CD8-positive, alpha-beta memory T cell (primary cell): ENCODE data around the gene IQCF2. TPM values are rescaled to one million over a fixed set of nuclear protein-coding genes. Genes with fewer than 3 reads are reported as not detected.
"Not testable (repeated sequence)": the region's sequence is repeated elsewhere in the genome, so short reads cannot be mapped to it uniquely, and the experiment has no call there.

Source experiments
- CTCF ChIA-PET: fragments of 350-600 bp; sonication (Branson Sonifier 250); formaldehyde crosslinking; loops from one replicate; lab custom pipeline; 2021; ENCODE audit warnings: antibody characterized with exemption; lab: Charles Lee
- POLR2A ChIA-PET: fragments of 350-600 bp; sonication (Branson Sonifier 250); formaldehyde crosslinking; loops from one replicate; lab custom pipeline; 2021; ENCODE audit warnings: antibody characterized with exemption; lab: Charles Lee
- DNase-seq, 5 donors: peaks; one replicate each; pipeline versions ENCODE4 v3.0.0 to v3.0.0-alpha.2; 2020 to 2022; ENCODE audit warnings: mixed read lengths in 1 of 5
- H3K27ac ChIP-seq: one replicate; pipeline ENCODE4 v1.7.0; 2013; ENCODE audit warnings: low read depth, mild to moderate bottlenecking, low read length, moderate library complexity
- H3K27me3 ChIP-seq: 2 replicates; pipeline ENCODE4 v1.7.0; 2013; ENCODE audit warnings: low read length, mild to moderate bottlenecking; ENCODE audit not compliant: insufficient read depth, poor library complexity, severe bottlenecking
- H3K36me3 ChIP-seq: 2 replicates; pipeline ENCODE4 v1.7.0; 2013; ENCODE audit warnings: mild to moderate bottlenecking, low read length, moderate library complexity; ENCODE audit not compliant: insufficient read depth
- H3K4me1 ChIP-seq: 2 replicates; pipeline ENCODE4 v1.7.0; 2013; ENCODE audit warnings: mild to moderate bottlenecking, low read length, moderate library complexity; ENCODE audit not compliant: insufficient read depth
- H3K4me3 ChIP-seq: 2 replicates; pipeline ENCODE4 v1.7.0; 2013; ENCODE audit warnings: mild to moderate bottlenecking, low read length
- H3K9me3 ChIP-seq: 2 replicates; pipeline ENCODE4 v1.7.0; 2013; ENCODE audit warnings: mild to moderate bottlenecking, low read length
- H3K27ac Mint-ChIP-seq, 8 donors: one replicate each; pipeline ENCODE4 v1.8.0; 2020 to 2021; ENCODE audit warnings: mixed read lengths in 8 of 8, mild to moderate bottlenecking in 6 of 8, inconsistent platforms in 3 of 8, moderate library complexity in 3 of 8
- H3K27me3 Mint-ChIP-seq, 2 donors: one replicate each; pipeline ENCODE4 v1.8.0; 2020 to 2021; ENCODE audit warnings: mixed read lengths in 2 of 2, mild to moderate bottlenecking in 1 of 2, moderate library complexity in 1 of 2
- H3K36me3 Mint-ChIP-seq, 3 donors: one replicate each; pipeline ENCODE4 v1.8.0; 2020 to 2021; ENCODE audit warnings: mixed read lengths in 3 of 3, inconsistent platforms in 1 of 3, mild to moderate bottlenecking in 1 of 3
- H3K4me1 Mint-ChIP-seq, 3 donors: one replicate each; pipeline ENCODE4 v1.8.0; 2020 to 2021; ENCODE audit warnings: mixed read lengths in 3 of 3, inconsistent platforms in 1 of 3, mild to moderate bottlenecking in 1 of 3
- H3K4me3 Mint-ChIP-seq, 7 donors: one replicate each; pipeline ENCODE4 v1.8.0; 2020 to 2021; ENCODE audit warnings: mixed read lengths in 7 of 7, mild to moderate bottlenecking in 6 of 7, moderate library complexity in 4 of 7, inconsistent platforms in 2 of 7
- H3K9me3 Mint-ChIP-seq, 5 donors: one replicate each; pipeline ENCODE4 v1.8.0; 2020 to 2022; ENCODE audit warnings: mixed read lengths in 5 of 5, mild to moderate bottlenecking in 3 of 5, moderate library complexity in 2 of 5, inconsistent platforms in 1 of 5
- polyA plus RNA-seq: library from polyadenylated mRNA; unstranded; fragments of 300-500 nt; fragmentation: Illumina TruSeq; gene quantifications from one replicate; pipeline ENCODE4 v1.2.3, GENCODE V29; 2021
- total RNA-seq, 2 experiments: library from RNA; stranded (reverse); gene quantifications; one replicate each; pipeline ENCODE4 v1.2.3, GENCODE V29; 2021

Gene IQCF2
- total and polyA plus RNA-seq, 3 experiments from 2014 or later: not detected

- DNase-seq, H3K36me3 ChIP-seq, H3K27me3 ChIP-seq, H3K27ac ChIP-seq, POLR2A ChIA-PET, H3K4me3 Mint-ChIP-seq, H3K4me3 ChIP-seq, H3K4me1 Mint-ChIP-seq, H3K9me3 ChIP-seq, CTCF ChIA-PET, H3K36me3 Mint-ChIP-seq, H3K9me3 Mint-ChIP-seq, H3K4me1 ChIP-seq, H3K27ac Mint-ChIP-seq: not testable (repeated sequence)
- H3K27me3 Mint-ChIP-seq: peaks cover 23 to 66% of the 10 kb centered on the region in 2 donors
These were observed 38.6 kb downstream of the IQCF2 start for GRCh38 chr3:51900043-51900442.

- DNase-seq, H3K4me1 Mint-ChIP-seq, POLR2A ChIA-PET, H3K27ac Mint-ChIP-seq, H3K9me3 ChIP-seq, H3K4me3 ChIP-seq, H3K27ac ChIP-seq, CTCF ChIA-PET, H3K4me3 Mint-ChIP-seq, H3K36me3 ChIP-seq, H3K27me3 ChIP-seq, H3K4me1 ChIP-seq: not testable (repeated sequence)
- Mint-ChIP-seq H3K36me3 (peaks cover 0 to 27% (median 2%) of the 10 kb centered on the region in 3 donors), H3K9me3 (peaks cover 0 to 14% (median 10%) of the 10 kb centered on the region in 5 donors), H3K27me3 (peaks cover 31 to 67% of the 10 kb centered on the region in 2 donors)
These were observed 40.9 kb downstream of the IQCF2 start for GRCh38 chr3:51902361-51902760.

- ChIA-PET CTCF (no interaction called here), POLR2A (no interaction called here)
- Mint-ChIP-seq H3K36me3 (peaks cover 0 to 35% (median 2%) of the 10 kb centered on the region in 3 donors), H3K27ac (no peak overlapping the region), H3K9me3 (peaks cover 6 to 30% (median 17%) of the 10 kb centered on the region in 5 donors), H3K4me1 (no peaks in the 10 kb centered on the region), H3K4me3 (no peak overlapping the region), H3K27me3 (peaks cover 44 to 65% of the 10 kb centered on the region in 2 donors)
- Histone ChIP-seq H3K27ac (no peak overlapping the region), H3K27me3 (no peaks in the 10 kb centered on the region), H3K4me1 (no peaks in the 10 kb centered on the region), H3K36me3 (no peaks in the 10 kb centered on the region), H3K9me3 (no peaks in the 10 kb centered on the region), H3K4me3 (no peak overlapping the region)
- no peak for DNase-seq
These were observed 42.8 kb downstream of the IQCF2 start for GRCh38 chr3:51904034-51904823.

GRCh38 chr3:51908026-51908425, 46.6 kb downstream of the IQCF2 start:
- DNase-seq: no peak
- peaks cover 40 to 51% of the 10 kb centered on the region in 2 donors for H3K27me3 Mint-ChIP-seq
- H3K36me3 ChIP-seq: no peaks in the 10 kb centered on the region
- H3K36me3 Mint-ChIP-seq: peaks cover 0 to 40% (median 2%) of the 10 kb centered on the region in 3 donors
- H3K4me3 ChIP-seq: no peak overlapping the region
- no peaks in the 10 kb centered on the region for H3K4me1 ChIP-seq
- ChIA-PET POLR2A (no interaction called here), CTCF (no interaction called here)
- H3K9me3 Mint-ChIP-seq: peaks cover 7 to 33% (median 24%) of the 10 kb centered on the region in 5 donors
- no peaks in the 10 kb centered on the region for H3K9me3 ChIP-seq
- no peak overlapping the region for H3K4me3 Mint-ChIP-seq
- H3K27ac Mint-ChIP-seq: no peak overlapping the region
- H3K4me1 Mint-ChIP-seq: no peaks in the 10 kb centered on the region
- H3K27ac ChIP-seq: no peak overlapping the region
- no peaks in the 10 kb centered on the region for H3K27me3 ChIP-seq

Other genes with a start within 250 kb of the IQCF2 start
- gene TEX264, start 190.4 kb upstream of the IQCF2 start, total RNA-seq: 10 to 100 TPM; 48.2 to 52.3 TPM
- 110 TPM for gene TEX264, start 190.4 kb upstream of the IQCF2 start, polyA plus RNA-seq
- gene GRM2, start 154.5 kb upstream of the IQCF2 start, total RNA-seq: under 1 TPM; 0.59 to 0.62 TPM
- gene GRM2, start 154.5 kb upstream of the IQCF2 start, polyA plus RNA-seq: 0.10 TPM
- not detected for gene IQCF6, start 82.4 kb upstream of the IQCF2 start, total RNA-seq
- not detected for gene IQCF6, start 82.4 kb upstream of the IQCF2 start, polyA plus RNA-seq
- gene IQCF5, start 14.0 kb downstream of the IQCF2 start, total RNA-seq: not detected
- gene IQCF5, start 14.0 kb downstream of the IQCF2 start, polyA plus RNA-seq: not detected
- gene IQCF1, start 41.7 kb downstream of the IQCF2 start, total RNA-seq: not detected
- not detected for gene IQCF1, start 41.7 kb downstream of the IQCF2 start, polyA plus RNA-seq
- gene RRP9, start 80.3 kb downstream of the IQCF2 start, total RNA-seq: 10 to 100 TPM; 82.7 to 87.0 TPM
- 25.3 TPM for gene RRP9, start 80.3 kb downstream of the IQCF2 start, polyA plus RNA-seq
- gene PARP3, start 80.7 kb downstream of the IQCF2 start, total RNA-seq: 10 to 100 TPM in 1 of 2 experiments, 1 to 10 TPM in 1; 9.5 to 11.5 TPM
- 5.9 TPM for gene PARP3, start 80.7 kb downstream of the IQCF2 start, polyA plus RNA-seq
- not detected for gene GPR62, start 93.8 kb downstream of the IQCF2 start, total RNA-seq
- not detected for gene GPR62, start 93.8 kb downstream of the IQCF2 start, polyA plus RNA-seq
- 10 to 100 TPM in 1 of 2 experiments, 1 to 10 TPM in 1; 9.7 to 12.5 TPM for gene PCBP4, start 105.8 kb downstream of the IQCF2 start, total RNA-seq
- gene PCBP4, start 105.8 kb downstream of the IQCF2 start, polyA plus RNA-seq: 12.5 TPM
- gene ABHD14B, start 112.4 kb downstream of the IQCF2 start, total RNA-seq: 10 to 100 TPM; 56.1 to 56.7 TPM
- 97.2 TPM for gene ABHD14B, start 112.4 kb downstream of the IQCF2 start, polyA plus RNA-seq
- gene ABHD14A, start 113.4 kb downstream of the IQCF2 start, total RNA-seq: 10 to 100 TPM; 14.4 to 16.0 TPM
- gene ABHD14A, start 113.4 kb downstream of the IQCF2 start, polyA plus RNA-seq: 117 TPM
- gene ACY1, start 121.9 kb downstream of the IQCF2 start, total RNA-seq: 10 to 100 TPM; 46.1 to 49.0 TPM
- gene ACY1, start 121.9 kb downstream of the IQCF2 start, polyA plus RNA-seq: 13.8 TPM
- 1,000 to 10,000 TPM; 1,367 to 1,382 TPM for gene RPL29, start 134.3 kb downstream of the IQCF2 start, total RNA-seq
- gene RPL29, start 134.3 kb downstream of the IQCF2 start, polyA plus RNA-seq: 1,261 TPM
- gene DUSP7, start 195.0 kb downstream of the IQCF2 start, total RNA-seq: 10 to 100 TPM; 26.3 to 27.2 TPM
- gene DUSP7, start 195.0 kb downstream of the IQCF2 start, polyA plus RNA-seq: 7.2 TPM